ENCODE measurements around the gene IZUMO1.

Gene IZUMO1

DNA sequence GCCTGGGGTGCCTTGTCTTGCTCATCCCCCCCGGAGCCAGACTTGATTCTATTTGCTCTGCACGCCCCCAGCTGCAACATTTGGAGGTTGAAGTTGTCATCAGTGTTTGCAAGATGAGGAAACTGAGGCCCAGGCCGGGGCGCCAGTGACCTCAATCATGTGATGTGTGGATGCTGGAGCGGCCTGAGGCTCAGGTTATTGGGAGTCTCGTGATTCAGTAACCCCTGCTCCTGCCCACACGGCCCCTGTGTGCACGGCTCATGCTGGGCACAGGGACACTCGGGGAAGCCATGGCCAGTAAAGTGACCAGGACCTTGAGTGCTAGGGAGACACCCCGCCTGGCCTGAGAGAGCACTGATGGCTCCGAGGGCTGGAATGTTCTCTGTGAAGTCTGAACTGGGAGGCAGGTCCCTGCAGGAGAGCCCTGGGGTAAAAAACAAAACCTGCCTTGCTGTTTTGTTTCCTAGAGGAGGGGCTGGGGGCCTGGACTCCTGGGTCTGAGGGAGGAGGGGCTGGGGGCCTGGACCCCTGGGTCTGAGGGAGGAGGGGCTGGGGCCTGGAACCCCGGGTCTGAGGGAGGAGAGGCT, 10.5 kb upstream of the IZUMO1 start:
- Histone ChIP-seq H3K79me2 (ENCODE audit: control insufficient read depth, insufficient read depth, low read length, poor library complexity) (no peaks in the 10 kb centered on the region), H3K27me3 (ENCODE audit: insufficient read depth, low read length) (no peaks in the 10 kb centered on the region), H4K12ac (ENCODE audit: low read depth, low read length) (no peak overlapping the region), H2BK5ac (ENCODE audit: low read depth, low read length, poor library complexity) (no peak overlapping the region), H4K91ac (ENCODE audit: low read depth, low read length) (no peak overlapping the region), H3K4me1 (ENCODE audit: control insufficient read depth in 1 of 2, insufficient read depth in 2 of 2, low read length in 2 of 2) (peaks cover 11% of the 10 kb centered on the region in 2 experiments), H3K27ac (ENCODE audit: low read depth, low read length) (no peak overlapping the region), H3K4ac (ENCODE audit: low read depth, low read length) (no peak overlapping the region), H3K9me3 (ENCODE audit: insufficient read depth, low read depth, low read length) (no peaks in the 10 kb centered on the region), H3K36me3 (ENCODE audit: control insufficient read depth in 1 of 2, insufficient read depth in 2 of 2, low read length in 2 of 2) (no peaks in the 10 kb centered on the region), H3K18ac (ENCODE audit: low read length) (no peak overlapping the region), H2BK12ac (ENCODE audit: low read length) (no peak overlapping the region), H3K4me2 (ENCODE audit: low read length) (no peak overlapping the region), H2AK5ac (ENCODE audit: low read length) (no peak overlapping the region), H3K4me3 (ENCODE audit: low read depth, low read length) (no peak overlapping the region), H3K9ac (ENCODE audit: low read length) (no peak overlapping the region), H3K79me1 (ENCODE audit: low read length) (no peaks in the 10 kb centered on the region), H2AFZ (ENCODE audit: insufficient read depth, low read length, poor library complexity) (no peak overlapping the region), H4K8ac (ENCODE audit: low read depth, low read length) (no peak overlapping the region), H3K23ac (ENCODE audit: low read length) (no peak overlapping the region), H2BK120ac (ENCODE audit: insufficient read depth, low read length, poor library complexity) (no peak overlapping the region), H3K14ac (ENCODE audit: low read length) (no peak overlapping the region)
- no peak for DNase-seq
- no CpG with 5 or more reads among the region's 12 CpGs for WGBS (ENCODE audit: extremely low coverage, insufficient coverage, insufficient read length)

GRCh38 chr19:48756686-48757085, 10.0 kb upstream of the IZUMO1 start:
- DNase-seq = no peak
- WGBS (ENCODE audit: extremely low coverage, insufficient coverage, insufficient read length) = no CpG with 5 or more reads among the region's 9 CpGs
- H3K79me1 ChIP-seq (ENCODE audit: low read length) = no peaks in the 10 kb centered on the region
- no peak overlapping the region for H3K23ac ChIP-seq (ENCODE audit: low read length)
- no peaks in the 10 kb centered on the region for H3K79me2 ChIP-seq (ENCODE audit: control insufficient read depth, insufficient read depth, low read length, poor library complexity)
- H3K27me3 ChIP-seq (ENCODE audit: insufficient read depth, low read length) = no peaks in the 10 kb centered on the region
- H3K9ac ChIP-seq (ENCODE audit: low read length) = no peak overlapping the region
- H2BK5ac ChIP-seq (ENCODE audit: low read depth, low read length, poor library complexity) = no peak overlapping the region
- no peak overlapping the region for H2BK12ac ChIP-seq (ENCODE audit: low read length)
- no peaks in the 10 kb centered on the region for H3K9me3 ChIP-seq (ENCODE audit: insufficient read depth, low read depth, low read length)
- H3K4ac ChIP-seq (ENCODE audit: low read depth, low read length) = no peak overlapping the region
- H4K8ac ChIP-seq (ENCODE audit: low read depth, low read length) = no peak overlapping the region
- H3K14ac ChIP-seq (ENCODE audit: low read length) = no peak overlapping the region
- no peaks in the 10 kb centered on the region for H3K36me3 ChIP-seq (ENCODE audit: control insufficient read depth in 1 of 2, insufficient read depth in 2 of 2, low read length in 2 of 2)
- no peak overlapping the region for H3K4me2 ChIP-seq (ENCODE audit: low read length)
- no peak overlapping the region for H3K18ac ChIP-seq (ENCODE audit: low read length)
- H3K27ac ChIP-seq (ENCODE audit: low read depth, low read length) = no peak overlapping the region
- H4K91ac ChIP-seq (ENCODE audit: low read depth, low read length) = no peak overlapping the region
- no peak overlapping the region for H2AK5ac ChIP-seq (ENCODE audit: low read length)
- H3K4me1 ChIP-seq (ENCODE audit: control insufficient read depth in 1 of 2, insufficient read depth in 2 of 2, low read length in 2 of 2) = peaks cover 11 to 12% of the 10 kb centered on the region in 2 experiments
- H4K12ac ChIP-seq (ENCODE audit: low read depth, low read length) = no peak overlapping the region
- H2AFZ ChIP-seq (ENCODE audit: insufficient read depth, low read length, poor library complexity) = no peak overlapping the region
- H3K4me3 ChIP-seq (ENCODE audit: low read depth, low read length) = no peak overlapping the region
- H2BK120ac ChIP-seq (ENCODE audit: insufficient read depth, low read length, poor library complexity) = no peak overlapping the region

DNA sequence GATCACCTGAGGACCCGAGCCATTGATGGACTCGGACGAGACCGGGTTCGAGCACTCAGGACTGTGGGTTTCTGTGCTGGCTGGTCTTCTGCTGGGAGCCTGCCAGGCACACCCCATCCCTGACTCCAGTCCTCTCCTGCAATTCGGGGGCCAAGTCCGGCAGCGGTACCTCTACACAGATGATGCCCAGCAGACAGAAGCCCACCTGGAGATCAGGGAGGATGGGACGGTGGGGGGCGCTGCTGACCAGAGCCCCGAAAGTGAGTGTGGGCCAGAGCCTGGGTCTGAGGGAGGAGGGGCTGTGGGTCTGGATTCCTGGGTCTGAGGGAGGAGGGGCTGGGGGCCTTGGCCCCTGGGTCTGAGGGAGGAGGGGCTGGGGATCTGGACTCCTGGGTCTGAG, 9.5 kb upstream of the IZUMO1 start:
- Histone ChIP-seq H3K4me1 (ENCODE audit: control insufficient read depth in 1 of 2, insufficient read depth in 2 of 2, low read length in 2 of 2) (peaks cover 11 to 12% of the 10 kb centered on the region in 2 experiments), H2AK5ac (ENCODE audit: low read length) (no peak overlapping the region), H3K27me3 (ENCODE audit: insufficient read depth, low read length) (no peaks in the 10 kb centered on the region), H3K27ac (ENCODE audit: low read depth, low read length) (no peak overlapping the region), H3K18ac (ENCODE audit: low read length) (no peak overlapping the region), H3K4me2 (ENCODE audit: low read length) (no peak overlapping the region), H3K79me1 (ENCODE audit: low read length) (no peaks in the 10 kb centered on the region), H2BK5ac (ENCODE audit: low read depth, low read length, poor library complexity) (no peak overlapping the region), H4K12ac (ENCODE audit: low read depth, low read length) (no peak overlapping the region), H2BK12ac (ENCODE audit: low read length) (no peak overlapping the region), H3K4me3 (ENCODE audit: low read depth, low read length) (no peak overlapping the region), H4K8ac (ENCODE audit: low read depth, low read length) (no peak overlapping the region), H3K23ac (ENCODE audit: low read length) (no peak overlapping the region), H2BK120ac (ENCODE audit: insufficient read depth, low read length, poor library complexity) (no peak overlapping the region), H2AFZ (ENCODE audit: insufficient read depth, low read length, poor library complexity) (no peak overlapping the region), H4K91ac (ENCODE audit: low read depth, low read length) (no peak overlapping the region), H3K79me2 (ENCODE audit: control insufficient read depth, insufficient read depth, low read length, poor library complexity) (no peaks in the 10 kb centered on the region), H3K9ac (ENCODE audit: low read length) (no peak overlapping the region), H3K9me3 (ENCODE audit: insufficient read depth, low read depth, low read length) (no peaks in the 10 kb centered on the region), H3K14ac (ENCODE audit: low read length) (no peak overlapping the region), H3K36me3 (ENCODE audit: control insufficient read depth in 1 of 2, insufficient read depth in 2 of 2, low read length in 2 of 2) (no peaks in the 10 kb centered on the region), H3K4ac (ENCODE audit: low read depth, low read length) (no peak overlapping the region)
- DNase-seq = no peak
- no CpG with 5 or more reads among the region's 11 CpGs for WGBS (ENCODE audit: extremely low coverage, insufficient coverage, insufficient read length)

- Histone ChIP-seq H3K14ac (ENCODE audit: low read length) (no peak overlapping the region), H4K8ac (ENCODE audit: low read depth, low read length) (no peak overlapping the region), H3K23ac (ENCODE audit: low read length) (no peak overlapping the region), H3K4me3 (ENCODE audit: low read depth, low read length) (no peak overlapping the region), H3K9me3 (ENCODE audit: insufficient read depth, low read depth, low read length) (no peaks in the 10 kb centered on the region), H3K4ac (ENCODE audit: low read depth, low read length) (no peak overlapping the region), H3K27me3 (ENCODE audit: insufficient read depth, low read length) (no peaks in the 10 kb centered on the region), H2BK120ac (ENCODE audit: insufficient read depth, low read length, poor library complexity) (no peak overlapping the region), H2BK12ac (ENCODE audit: low read length) (no peak overlapping the region), H3K36me3 (ENCODE audit: control insufficient read depth in 1 of 2, insufficient read depth in 2 of 2, low read length in 2 of 2) (no peaks in the 10 kb centered on the region), H3K79me2 (ENCODE audit: control insufficient read depth, insufficient read depth, low read length, poor library complexity) (no peaks in the 10 kb centered on the region), H3K18ac (ENCODE audit: low read length) (no peak overlapping the region), H2BK5ac (ENCODE audit: low read depth, low read length, poor library complexity) (no peak overlapping the region), H3K79me1 (ENCODE audit: low read length) (no peaks in the 10 kb centered on the region), H2AFZ (ENCODE audit: insufficient read depth, low read length, poor library complexity) (no peak overlapping the region), H4K12ac (ENCODE audit: low read depth, low read length) (no peak overlapping the region), H2AK5ac (ENCODE audit: low read length) (no peak overlapping the region), H3K9ac (ENCODE audit: low read length) (no peak overlapping the region), H3K27ac (ENCODE audit: low read depth, low read length) (no peak overlapping the region), H3K4me1 (ENCODE audit: control insufficient read depth in 1 of 2, insufficient read depth in 2 of 2, low read length in 2 of 2) (peaks cover 11 to 12% of the 10 kb centered on the region in 2 experiments), H4K91ac (ENCODE audit: low read depth, low read length) (no peak overlapping the region), H3K4me2 (ENCODE audit: low read length) (no peak overlapping the region)
- WGBS (ENCODE audit: extremely low coverage, insufficient coverage, insufficient read length) = no CpG with 5 or more reads among the region's 5 CpGs
- DNase-seq = no peak
These were observed 9.1 kb upstream of the IZUMO1 start for GRCh38 chr19:48755787-48756186.

Data from trophoblast cell (in vitro differentiated cells and primary cell).